ENCODE data around the gene ARPIN. TPM values are rescaled to one million over a fixed set of nuclear protein-coding genes. Genes with fewer than 3 reads are reported as not detected.

The ARPIN gene
- total RNA-seq, 1 experiment from 2014 or later, result 30.4 TPM

DNA sequence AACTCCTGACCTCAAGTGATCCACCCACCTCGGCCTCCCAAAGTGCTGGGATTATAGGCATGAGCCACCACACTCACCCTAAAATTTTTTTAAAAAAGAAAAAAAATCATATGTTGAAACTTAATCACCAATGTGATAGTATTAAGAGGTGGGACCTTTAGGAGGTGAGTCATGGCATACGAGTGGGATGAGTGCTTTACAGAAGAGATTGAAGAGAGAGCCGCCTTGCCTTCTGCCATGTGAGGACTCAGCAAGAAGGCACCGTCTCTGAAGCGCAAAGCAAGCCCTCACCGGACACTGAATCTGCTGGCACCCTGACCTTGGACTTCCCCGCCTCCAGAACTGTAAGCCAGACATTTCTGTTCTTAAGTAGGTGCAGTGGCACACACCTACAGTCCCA lies 5.5 kb downstream of the ARPIN start:
- Histone ChIP-seq H3K4me1 (replicated peaks; ENCODE audit: insufficient read depth) (peaks cover 14% of the 10 kb centered on the region), H3K27me3 (ENCODE audit: insufficient read depth, low read depth) (no peaks in the 10 kb centered on the region), H3K36me3 (ENCODE audit: low read depth) (no peaks in the 10 kb centered on the region), H2AFZ (no peak overlapping the region), H3F3A (ENCODE audit: insufficient read depth, low read depth) (no peaks in the 10 kb centered on the region), H3K4me2 (no peak overlapping the region), H3K79me2 (ENCODE audit: low read depth) (peaks cover 14% of the 10 kb centered on the region), H3K27ac (no peak overlapping the region), H4K20me1 (ENCODE audit: insufficient read depth) (no peaks in the 10 kb centered on the region), H3K4me3 (no peak overlapping the region), H3K9me3 (ENCODE audit: insufficient read depth, low read depth) (no peaks in the 10 kb centered on the region), H3K9me2 (ENCODE audit: insufficient read depth) (no peaks in the 10 kb centered on the region)
- no peak for TF ChIP-seq CTCF (conservative IDR thresholded peaks at IDR 0.05)
- no peak for TF ChIP-seq EZH2 (IDR thresholded peaks at IDR 0.05; ENCODE audit: low read depth)
- POLR2A ChIA-PET (ENCODE audit: unreplicated experiment), result no interaction called here
- CTCF ChIA-PET, result no interaction called here
- DNase-seq, result no peak
- BruUV-seq (replicated peaks), result no TSS peak
- intact Hi-C loops (cut with micrococcal nuclease; ENCODE audit: unreplicated experiment), result no loop called here

- Histone ChIP-seq H3K4me1 (replicated peaks; ENCODE audit: insufficient read depth) (peaks cover 2% of the 10 kb centered on the region), H4K20me1 (ENCODE audit: insufficient read depth) (no peaks in the 10 kb centered on the region), H3K27me3 (ENCODE audit: insufficient read depth, low read depth) (no peaks in the 10 kb centered on the region), H3F3A (ENCODE audit: insufficient read depth, low read depth) (no peaks in the 10 kb centered on the region), H3K27ac (no peak overlapping the region), H3K4me2 (no peak overlapping the region), H3K79me2 (ENCODE audit: low read depth) (no peaks in the 10 kb centered on the region), H3K36me3 (ENCODE audit: low read depth) (peaks cover 6% of the 10 kb centered on the region), H3K9me3 (ENCODE audit: insufficient read depth, low read depth) (no peaks in the 10 kb centered on the region), H2AFZ (no peak overlapping the region), H3K9me2 (ENCODE audit: insufficient read depth) (no peaks in the 10 kb centered on the region), H3K4me3 (no peak overlapping the region)
- BruUV-seq (replicated peaks), result no TSS peak
- POLR2A ChIA-PET (ENCODE audit: unreplicated experiment), result interaction anchor here (0.5 to 0.7 kb wide), 3 partner anchors 170 to 317 kb away, joined by 3 to 14 read pairs (median 7); no protein-coding TSS in a partner anchor
- no peak for TF ChIP-seq CTCF (conservative IDR thresholded peaks at IDR 0.05)
- no peak for TF ChIP-seq EZH2 (IDR thresholded peaks at IDR 0.05; ENCODE audit: low read depth)
- CTCF ChIA-PET, result no interaction called here
- intact Hi-C loops (cut with micrococcal nuclease; ENCODE audit: unreplicated experiment), result no loop called here
- DNase-seq, result no peak
These were observed 6.8 kb downstream of the ARPIN start for GRCh38 chr15:89905846-89906378.

DNA sequence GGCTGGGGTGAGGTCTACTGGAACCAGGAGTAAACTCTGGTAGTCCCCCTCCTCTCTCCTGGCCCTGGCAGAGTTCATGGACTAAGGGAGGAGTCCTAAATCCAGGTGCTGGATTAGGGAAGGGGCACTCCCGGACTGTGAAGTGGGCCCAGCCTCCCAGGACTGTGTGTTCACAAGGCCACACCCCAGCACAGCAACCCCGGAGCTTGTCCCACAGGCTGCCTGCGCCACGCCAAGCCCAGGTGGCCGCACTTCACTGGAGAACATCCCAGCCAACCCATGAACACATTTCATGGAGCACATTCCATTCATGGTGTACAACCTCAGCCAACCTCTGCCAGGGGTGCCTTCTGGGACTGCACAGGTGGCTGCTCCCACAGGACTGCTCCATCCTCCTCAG lies 8.2 kb downstream of the ARPIN start:
- no peak overlapping the region for H3K27ac ChIP-seq
- no peaks in the 10 kb centered on the region for H3K9me2 ChIP-seq (ENCODE audit: insufficient read depth)
- no peaks in the 10 kb centered on the region for H3K27me3 ChIP-seq (ENCODE audit: insufficient read depth, low read depth)
- no TSS peak for BruUV-seq (replicated peaks)
- ChIA-PET CTCF (no interaction called here), POLR2A (ENCODE audit: unreplicated experiment) (no interaction called here)
- H2AFZ ChIP-seq, result no peak overlapping the region
- DNase-seq, result no peak
- intact Hi-C loops (cut with micrococcal nuclease; ENCODE audit: unreplicated experiment), result no loop called here
- H3K4me2 ChIP-seq, result no peak overlapping the region
- no peak overlapping the region for H3K4me3 ChIP-seq
- 0 out of 2 replicates have a peak, but pooled peaks cover under 1% of the 10 kb centered on the region for H3F3A ChIP-seq (ENCODE audit: insufficient read depth, low read depth)
- no peaks in the 10 kb centered on the region for H3K9me3 ChIP-seq (ENCODE audit: insufficient read depth, low read depth)
- H3K79me2 ChIP-seq (ENCODE audit: low read depth), result no peaks in the 10 kb centered on the region
- H3K36me3 ChIP-seq (ENCODE audit: low read depth), result peaks cover 6% of the 10 kb centered on the region
- H4K20me1 ChIP-seq (ENCODE audit: insufficient read depth), result no peaks in the 10 kb centered on the region
- H3K4me1 ChIP-seq (replicated peaks; ENCODE audit: insufficient read depth), result no peaks in the 10 kb centered on the region
- TF ChIP-seq CTCF (conservative IDR thresholded peaks at IDR 0.05), result no peak
- TF ChIP-seq EZH2 (IDR thresholded peaks at IDR 0.05; ENCODE audit: low read depth), result no peak
